DND-41 (cell line): Measurements from ENCODE around the gene HOOK2.

ENCODE experiments used
- EZH2 ChIP-seq: IDR thresholded peaks from 3 replicates; pipeline ENCODE4 v1.6.1; 2012; ENCODE audit warnings: borderline replicate concordance, low read depth, mild to moderate bottlenecking, moderate library complexity, low read length, inconsistent platforms; ENCODE audit not compliant: severe bottlenecking
- TF ChIP-seq, protein P1 (sequence below): IDR thresholded peaks from 2 replicates; pipeline ENCODE4 v1.5.1; 2012; ENCODE audit warnings: borderline replicate concordance, low read length, moderate library complexity, mild to moderate bottlenecking; ENCODE audit not compliant: poor library complexity, severe bottlenecking; ENCODE audit errors: extremely low read depth

- TF ChIP-seq, protein P1, sequence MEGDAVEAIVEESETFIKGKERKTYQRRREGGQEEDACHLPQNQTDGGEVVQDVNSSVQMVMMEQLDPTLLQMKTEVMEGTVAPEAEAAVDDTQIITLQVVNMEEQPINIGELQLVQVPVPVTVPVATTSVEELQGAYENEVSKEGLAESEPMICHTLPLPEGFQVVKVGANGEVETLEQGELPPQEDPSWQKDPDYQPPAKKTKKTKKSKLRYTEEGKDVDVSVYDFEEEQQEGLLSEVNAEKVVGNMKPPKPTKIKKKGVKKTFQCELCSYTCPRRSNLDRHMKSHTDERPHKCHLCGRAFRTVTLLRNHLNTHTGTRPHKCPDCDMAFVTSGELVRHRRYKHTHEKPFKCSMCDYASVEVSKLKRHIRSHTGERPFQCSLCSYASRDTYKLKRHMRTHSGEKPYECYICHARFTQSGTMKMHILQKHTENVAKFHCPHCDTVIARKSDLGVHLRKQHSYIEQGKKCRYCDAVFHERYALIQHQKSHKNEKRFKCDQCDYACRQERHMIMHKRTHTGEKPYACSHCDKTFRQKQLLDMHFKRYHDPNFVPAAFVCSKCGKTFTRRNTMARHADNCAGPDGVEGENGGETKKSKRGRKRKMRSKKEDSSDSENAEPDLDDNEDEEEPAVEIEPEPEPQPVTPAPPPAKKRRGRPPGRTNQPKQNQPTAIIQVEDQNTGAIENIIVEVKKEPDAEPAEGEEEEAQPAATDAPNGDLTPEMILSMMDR, result no peak
- TF ChIP-seq EZH2, result no peak
These were observed 47.5 kb downstream of the HOOK2 start for GRCh38 chr19:12727745-12728433.
